Neural progenitor cell (in vitro differentiated cells): ENCODE data around the gene YPEL2.

Source experiments
- CTCF ChIP-seq: fragments of 200-600 bp; sonication (generic); IDR thresholded peaks from 2 replicates; pipeline ENCODE4 v1.5.1; 2017; ENCODE audit warnings: antibody characterized with exemption, mild to moderate bottlenecking
- EZH2 ChIP-seq: fragments of 200-600 bp; sonication (generic); IDR thresholded peaks from 2 replicates; pipeline ENCODE4 v1.6.1; 2017; ENCODE audit warnings: antibody characterized with exemption, mild to moderate bottlenecking, moderate library complexity
- EZH2phosphoT487 ChIP-seq: fragments of 200-600 bp; sonication (generic); IDR thresholded peaks from 2 replicates; pipeline ENCODE4 v1.6.1; 2017; ENCODE audit warnings: antibody characterized with exemption

DNA sequence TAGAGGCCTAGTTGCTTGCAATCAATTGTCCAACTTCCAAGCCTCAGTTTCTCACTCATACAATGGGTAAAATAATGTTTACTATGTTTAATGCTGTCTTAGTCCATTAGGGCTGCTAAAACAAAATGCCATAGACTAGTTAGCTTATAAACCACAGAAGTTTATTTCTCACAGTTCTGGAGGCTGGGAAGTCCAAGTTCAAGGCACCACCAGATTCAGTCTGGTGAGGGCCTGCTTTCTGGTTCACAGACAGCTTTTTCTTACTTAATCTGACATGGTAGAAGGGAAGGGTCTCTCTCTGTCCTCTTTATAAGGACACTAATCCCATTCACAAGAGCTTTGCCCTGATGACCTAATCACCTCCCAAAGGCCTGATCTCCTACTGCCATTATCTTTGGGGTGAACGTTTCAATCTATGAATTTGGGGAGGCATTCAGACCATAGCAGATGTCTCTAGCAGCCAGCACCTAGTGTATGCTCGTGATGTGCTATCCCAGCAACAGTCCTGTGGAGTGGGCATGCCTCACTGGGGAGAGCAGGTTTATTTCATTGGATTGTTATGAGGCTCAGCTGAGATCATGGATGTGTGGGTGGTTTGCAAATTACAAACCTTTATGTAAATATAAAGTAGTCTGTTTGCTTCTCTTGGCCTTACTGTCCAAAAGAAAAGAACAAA, 25.2 kb downstream of the YPEL2 start:
- TF ChIP-seq CTCF: no peak
- TF ChIP-seq EZH2: no peak
- no peak for TF ChIP-seq EZH2phosphoT487
